Prostate gland (tissue), 2 donors: Measurements from ENCODE around the gene DUS4L. TPM values are rescaled to one million over a fixed set of nuclear protein-coding genes. Genes with fewer than 3 reads are reported as not detected.
A peak's percentile ranks its signal among the peaks of the same experiment; 100 is the strongest.

Experiments used
- DNase-seq: peaks from one replicate; pipeline ENCODE4 v3.0.0-alpha.2; 2019; ENCODE audit warnings: low spot score
- H3K27ac ChIP-seq, 2 donors: fragments of 200-600 bp; sonication (generic); 2 replicates each; pipeline ENCODE4 v1.5.1; 2017 to 2019
- H3K27me3 ChIP-seq: fragments of 200-600 bp; sonication (generic); replicated peaks from 2 replicates; pipeline ENCODE4 v1.5.1; 2019; ENCODE audit not compliant: insufficient read depth
- H3K36me3 ChIP-seq, 2 donors: fragments of 200-600 bp; sonication (generic); 1 replicate in 1 of 2; 2 replicates in 1 of 2; pipeline versions ENCODE4 v1.5.1 to v1.8.1; 2017 to 2019
- H3K4me1 ChIP-seq: fragments of 200-600 bp; sonication (generic); replicated peaks from 2 replicates; pipeline ENCODE4 v1.5.1; 2019
- H3K4me3 ChIP-seq, 2 donors: fragments of 200-600 bp; sonication (generic); 2 replicates each; pipeline ENCODE4 v1.5.1; 2017 to 2019
- H3K9me3 ChIP-seq: fragments of 200-600 bp; sonication (generic); 2 replicates; pipeline ENCODE4 v1.5.1; 2017
- POLR2A ChIP-seq: fragments of 450-650 bp; IDR thresholded peaks from one replicate; pipeline ENCODE4 v1.6.1; 2016; ENCODE audit warnings: antibody characterized with exemption, mild to moderate bottlenecking
- POLR2AphosphoS5 ChIP-seq: sonication (generic); formaldehyde crosslinking; IDR thresholded peaks from one replicate; pipeline ENCODE4 v1.6.1; 2017; ENCODE audit warnings: antibody characterized with exemption
- WGBS: methylation state at CpG from one replicate; pipeline ENCODE4 v1.1.5; 2018; 5-methylcytosine and 5-hydroxymethylcytosine counted together
- intact Hi-C: fragments of 100-400 bp; cut with DNase I; formaldehyde crosslinking; loops from one replicate; pipeline ENCODE4 v1.14.2; 2022
- total RNA-seq, 2 donors: library from RNA; depleted of rRNA; stranded (reverse); fragments of >200 nt; gene quantifications; one replicate each; pipeline ENCODE4 v1.1.0, GENCODE V29; 2016
- TF ChIP-seq, protein P1 (sequence below), 4 experiments: fragments of 200-600 bp in 2 of 4; fragments of 450-650 bp in 2 of 4; sonication (generic) in 2 of 4; IDR thresholded peaks; 1 replicate in 3 of 4; 2 replicates in 1 of 4; pipeline ENCODE4 v1.5.1; 2016 to 2019; ENCODE audit warnings: antibody characterized with exemption in 4 of 4, mild to moderate bottlenecking in 2 of 4, moderate library complexity in 2 of 4

The DUS4L gene
- total RNA-seq, 2 donors from 2014 or later: 9.7 to 15.3 TPM

- H3K36me3 ChIP-seq: no peaks in the 10 kb centered on the region
- no peak for DNase-seq
- intact Hi-C loops: loop anchor here (10.0 kb wide), 1 partner anchor 312 kb away; no protein-coding TSS in a partner anchor
Measured at GRCh38 chr7:107563081-107563774, 543 bp upstream of the DUS4L start.

DNA sequence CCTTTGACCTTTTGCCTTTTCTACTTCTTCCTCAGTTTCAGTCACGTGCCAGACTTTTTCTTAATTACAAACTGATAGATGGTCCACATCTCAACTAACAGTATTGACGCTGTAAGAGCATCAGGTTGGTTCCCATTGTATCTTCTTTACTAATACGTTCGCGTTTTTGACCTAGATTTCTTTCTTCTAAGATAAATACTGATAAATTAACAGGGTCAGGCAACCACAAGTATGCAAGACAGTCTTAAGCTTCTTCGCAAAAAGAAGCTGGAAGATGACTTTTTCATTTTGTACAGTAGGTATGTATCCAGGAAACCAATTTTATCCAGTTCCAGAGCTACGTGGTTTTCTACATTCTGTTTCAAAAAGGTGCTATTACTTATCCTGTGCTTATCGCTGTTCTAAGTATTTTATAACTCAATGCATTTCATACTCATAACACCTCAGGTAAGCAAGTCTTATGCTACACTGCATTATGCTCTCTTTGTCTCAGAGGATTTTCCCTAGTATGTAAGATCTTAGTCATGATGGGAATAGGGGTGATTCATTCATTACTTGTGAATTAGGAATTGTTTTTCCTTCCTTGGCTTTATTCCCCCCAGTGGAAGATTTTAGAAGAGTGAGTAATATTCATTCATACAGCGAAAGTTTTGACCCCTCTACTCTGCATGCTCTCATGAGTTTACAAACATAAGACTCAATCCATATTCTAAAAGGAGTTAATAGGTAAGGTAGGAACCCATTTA is 955 bp downstream of the DUS4L start:
- intact Hi-C loops: loop anchor here (10.0 kb wide), 1 partner anchor 310 kb away; no protein-coding TSS in a partner anchor
- TF ChIP-seq, protein P1, sequence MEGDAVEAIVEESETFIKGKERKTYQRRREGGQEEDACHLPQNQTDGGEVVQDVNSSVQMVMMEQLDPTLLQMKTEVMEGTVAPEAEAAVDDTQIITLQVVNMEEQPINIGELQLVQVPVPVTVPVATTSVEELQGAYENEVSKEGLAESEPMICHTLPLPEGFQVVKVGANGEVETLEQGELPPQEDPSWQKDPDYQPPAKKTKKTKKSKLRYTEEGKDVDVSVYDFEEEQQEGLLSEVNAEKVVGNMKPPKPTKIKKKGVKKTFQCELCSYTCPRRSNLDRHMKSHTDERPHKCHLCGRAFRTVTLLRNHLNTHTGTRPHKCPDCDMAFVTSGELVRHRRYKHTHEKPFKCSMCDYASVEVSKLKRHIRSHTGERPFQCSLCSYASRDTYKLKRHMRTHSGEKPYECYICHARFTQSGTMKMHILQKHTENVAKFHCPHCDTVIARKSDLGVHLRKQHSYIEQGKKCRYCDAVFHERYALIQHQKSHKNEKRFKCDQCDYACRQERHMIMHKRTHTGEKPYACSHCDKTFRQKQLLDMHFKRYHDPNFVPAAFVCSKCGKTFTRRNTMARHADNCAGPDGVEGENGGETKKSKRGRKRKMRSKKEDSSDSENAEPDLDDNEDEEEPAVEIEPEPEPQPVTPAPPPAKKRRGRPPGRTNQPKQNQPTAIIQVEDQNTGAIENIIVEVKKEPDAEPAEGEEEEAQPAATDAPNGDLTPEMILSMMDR (IDR thresholded peaks at IDR 0.05): no peak
- TF ChIP-seq POLR2AphosphoS5: no peak
- TF ChIP-seq POLR2A: no peak

More at GRCh38 chr7:107563081-107563774, 543 bp upstream of the DUS4L start:
- TF ChIP-seq, protein P1 (IDR thresholded peaks at IDR 0.05): no peak
- TF ChIP-seq POLR2A (no peak), POLR2AphosphoS5 (no peak)
- 3% methylated on average over 21 of the region's 21 CpGs for WGBS
- Histone ChIP-seq H3K9me3 (no peaks in the 10 kb centered on the region), H3K4me3 (peak overlapping the region; percentile 90 to 96), H3K4me1 (peaks cover 7% of the 10 kb centered on the region), H3K27me3 (no peaks in the 10 kb centered on the region), H3K27ac (peak overlapping the region; percentile 96)

DNA sequence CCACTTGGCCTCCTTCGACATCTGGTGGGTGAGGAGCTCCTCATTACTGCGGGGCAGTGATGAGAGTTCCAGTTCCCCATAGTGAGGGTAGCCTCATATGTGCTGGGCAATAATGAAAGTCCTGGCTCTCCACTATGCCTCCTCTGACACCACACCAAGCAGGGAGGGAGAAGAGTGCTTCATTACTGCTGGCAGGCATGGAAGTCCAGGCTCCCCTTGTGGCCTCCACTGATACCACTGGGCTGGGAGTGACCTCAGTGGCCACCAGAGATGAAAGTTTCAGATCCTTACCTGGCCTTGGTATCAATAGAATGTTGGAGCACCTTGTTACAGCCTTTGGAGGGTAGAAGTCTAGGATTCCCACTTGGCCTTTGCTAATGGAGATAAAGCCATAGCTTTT is 6.5 kb downstream of the DUS4L start:
- no peaks in the 10 kb centered on the region for H3K9me3 ChIP-seq
- TF ChIP-seq POLR2AphosphoS5: no peak
- TF ChIP-seq, protein P1 (IDR thresholded peaks at IDR 0.05): no peak
- no peak for TF ChIP-seq POLR2A
- no peak overlapping the region for H3K27ac ChIP-seq
- 94% methylated on average over 2 of the region's 2 CpGs for WGBS
- H3K4me3 ChIP-seq: no peak overlapping the region
- intact Hi-C loops: no loop called here
- DNase-seq: no peak
- no peaks in the 10 kb centered on the region for H3K36me3 ChIP-seq
- no peaks in the 10 kb centered on the region for H3K4me1 ChIP-seq
- no peaks in the 10 kb centered on the region for H3K27me3 ChIP-seq

More for the DNA sequence above, 955 bp downstream of the DUS4L start:
- peak overlapping the region; percentile 90 to 96 for H3K4me3 ChIP-seq
- H3K4me1 ChIP-seq: peaks cover 7% of the 10 kb centered on the region
- H3K9me3 ChIP-seq: no peaks in the 10 kb centered on the region
- H3K36me3 ChIP-seq: no peaks in the 10 kb centered on the region
- peak overlapping the region; percentile 96 for H3K27ac ChIP-seq
- no peak for DNase-seq
- no peaks in the 10 kb centered on the region for H3K27me3 ChIP-seq
- 35% methylated on average over 9 of the region's 9 CpGs for WGBS

GRCh38 chr7:107573537-107573936 is 9.8 kb downstream of the DUS4L start:
- Histone ChIP-seq H3K4me3 (no peak overlapping the region), H3K4me1 (no peaks in the 10 kb centered on the region), H3K36me3 (no peaks in the 10 kb centered on the region), H3K27ac (no peak overlapping the region), H3K27me3 (no peaks in the 10 kb centered on the region), H3K9me3 (no peaks in the 10 kb centered on the region)
- 80% methylated on average over 4 of the region's 4 CpGs for WGBS
- intact Hi-C loops: no loop called here
- TF ChIP-seq, protein P1 (IDR thresholded peaks at IDR 0.05): no peak
- no peak for TF ChIP-seq POLR2A
- no peak for TF ChIP-seq POLR2AphosphoS5
- no peak for DNase-seq
